ENCODE data around the gene RAPGEF3.

RAPGEF3 gene

DNA sequence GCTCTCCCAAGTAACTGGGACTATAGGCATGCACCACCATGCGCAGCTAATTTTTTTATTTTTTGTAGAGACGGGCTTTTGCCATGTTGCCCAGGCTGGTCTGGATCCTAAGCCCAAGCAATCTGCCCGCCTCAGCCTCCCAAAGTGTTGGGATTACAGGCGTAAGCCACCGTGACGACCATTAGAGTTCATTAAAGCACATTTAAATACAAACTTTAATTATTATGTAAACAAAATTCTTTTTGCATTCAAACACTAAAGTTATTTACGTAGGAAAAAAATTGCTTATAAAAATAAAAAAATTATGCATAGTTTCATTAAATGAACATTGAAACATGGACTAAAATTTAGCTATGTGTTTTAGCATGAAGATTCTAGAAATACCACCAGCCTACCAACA is 60.0 kb downstream of the RAPGEF3 start:
- no peak for TF ChIP-seq CTCF (IDR thresholded peaks at IDR 0.05; ENCODE audit: borderline replicate concordance, insufficient read depth, low read depth, low read length)

GRCh38 chr12:47698055-47698454 is 60.6 kb downstream of the RAPGEF3 start:
- no peak overlapping the region for H3K4me3 ChIP-seq (ENCODE audit: low read depth, low read length)
- TF ChIP-seq CTCF (IDR thresholded peaks at IDR 0.05; ENCODE audit: borderline replicate concordance, insufficient read depth, low read depth, low read length): no peak

More for the DNA sequence above, 60.0 kb downstream of the RAPGEF3 start:
- H3K4me3 ChIP-seq (ENCODE audit: low read depth, low read length): no peak overlapping the region

DNA sequence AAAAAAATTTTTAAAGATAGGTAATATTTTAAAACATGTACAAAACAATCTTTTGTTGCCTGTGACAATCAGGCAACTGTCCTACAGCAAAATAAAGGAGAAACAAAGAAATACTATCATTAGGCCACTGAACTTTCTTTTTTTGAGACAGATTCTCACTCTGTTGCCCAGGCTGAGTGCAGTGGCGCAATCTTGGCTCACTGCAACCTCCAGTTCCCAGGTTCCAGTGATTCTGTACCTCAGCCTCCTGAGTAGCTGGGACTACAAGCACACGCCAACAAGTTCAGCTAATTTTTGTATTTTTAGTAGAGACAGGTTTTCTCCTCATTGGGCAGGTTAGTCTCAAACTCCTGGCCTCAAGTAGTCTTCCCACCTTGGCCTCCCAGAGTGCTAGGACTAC is 69.5 kb downstream of the RAPGEF3 start:
- no peak overlapping the region for H3K4me3 ChIP-seq (ENCODE audit: low read depth, low read length)
- TF ChIP-seq CTCF (IDR thresholded peaks at IDR 0.05; ENCODE audit: borderline replicate concordance, insufficient read depth, low read depth, low read length): no peak

DNA sequence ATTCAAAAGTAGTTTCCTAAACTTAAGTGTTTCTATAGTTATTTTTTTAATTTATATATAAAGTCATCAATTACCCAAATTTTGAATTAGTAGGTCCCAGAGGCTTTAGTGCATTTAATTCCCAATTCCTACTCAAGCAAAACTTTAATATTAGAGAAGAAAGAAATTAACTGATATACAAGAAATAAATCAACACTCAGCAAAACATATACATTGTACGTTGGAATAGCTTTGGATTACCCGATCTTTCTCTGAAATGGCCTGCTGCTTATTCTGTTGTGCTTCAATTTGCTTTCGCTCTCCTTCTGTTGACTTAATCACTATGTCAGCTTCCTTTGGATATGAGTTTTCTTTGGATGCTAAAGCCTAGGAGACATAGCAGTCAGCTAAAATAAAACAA is 71.0 kb downstream of the RAPGEF3 start:
- H3K4me3 ChIP-seq (ENCODE audit: low read depth, low read length): no peak overlapping the region
- TF ChIP-seq CTCF (IDR thresholded peaks at IDR 0.05; ENCODE audit: borderline replicate concordance, insufficient read depth, low read depth, low read length): no peak

DNA sequence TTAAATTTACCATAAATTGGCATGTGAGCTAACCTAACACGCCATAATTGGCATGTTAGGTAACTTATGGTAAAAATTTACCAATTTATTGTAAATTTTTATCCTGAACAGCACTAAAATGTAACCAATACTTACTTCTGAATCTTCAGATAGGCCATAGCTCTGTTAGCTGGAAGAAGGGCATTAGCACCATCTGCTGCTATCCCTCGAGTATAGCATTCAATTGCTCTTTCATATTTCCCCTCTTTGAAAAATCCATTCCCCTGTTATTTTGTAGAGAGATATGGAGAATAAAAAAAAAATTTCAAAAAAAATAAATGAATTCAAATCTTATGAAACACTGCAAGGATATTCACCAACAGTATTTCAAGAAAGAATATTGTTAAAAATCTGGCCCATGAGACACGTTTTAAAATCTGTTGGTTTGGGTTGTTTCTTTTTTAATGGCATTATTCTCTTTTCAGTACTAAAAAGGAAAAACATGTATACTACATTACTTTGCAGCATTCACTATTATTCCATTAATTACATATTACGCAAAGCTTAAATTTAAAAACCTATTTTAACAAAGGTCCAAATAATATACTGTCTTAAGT is 71.9 kb downstream of the RAPGEF3 start:
- TF ChIP-seq CTCF (IDR thresholded peaks at IDR 0.05; ENCODE audit: borderline replicate concordance, insufficient read depth, low read depth, low read length): peak; percentile 41; the same call in 1 of the 2 replicates
- H3K4me3 ChIP-seq (ENCODE audit: low read depth, low read length): no peak overlapping the region

Data from GM12875 (cell line).